ENCODE data around the gene TSPAN18.

The TSPAN18 gene

GRCh38 chr11:44931466-44931865, 204.7 kb downstream of the TSPAN18 start:
- DNase-seq, result no peak

- no peak for DNase-seq
Observed at GRCh38 chr11:44934110-44934509, 207.3 kb downstream of the TSPAN18 start.

- DNase-seq, result no peak
Observed at GRCh38 chr11:44934735-44935250, 208.0 kb downstream of the TSPAN18 start.

- peak; percentile 76 for DNase-seq
Observed at GRCh38 chr11:44936525-44936924, 209.8 kb downstream of the TSPAN18 start.

GRCh38 chr11:44936951-44937543, 210.3 kb downstream of the TSPAN18 start:
- DNase-seq, result no peak

GRCh38 chr11:44938066-44938691, 211.4 kb downstream of the TSPAN18 start:
- DNase-seq, result no peak

- DNase-seq, result no peak
Observed at GRCh38 chr11:44939673-44940395, 213.1 kb downstream of the TSPAN18 start.

- DNase-seq, result no peak
Observed at GRCh38 chr11:44940404-44940803, 213.6 kb downstream of the TSPAN18 start.

- DNase-seq, result no peak
Observed at GRCh38 chr11:44940835-44941234, 214.1 kb downstream of the TSPAN18 start.

GRCh38 chr11:44941259-44942021, 214.7 kb downstream of the TSPAN18 start:
- no peak for DNase-seq

GRCh38 chr11:44942029-44942955, 215.5 kb downstream of the TSPAN18 start:
- DNase-seq, result no peak

- no peak for DNase-seq
Observed at GRCh38 chr11:44943118-44943517, 216.4 kb downstream of the TSPAN18 start.

- DNase-seq, result no peak
Observed at GRCh38 chr11:44943696-44944095, 216.9 kb downstream of the TSPAN18 start.

GRCh38 chr11:44944181-44944852, 217.6 kb downstream of the TSPAN18 start:
- no peak for DNase-seq

GRCh38 chr11:44944853-44945235, 218.1 kb downstream of the TSPAN18 start:
- no peak for DNase-seq

- DNase-seq, result no peak
Observed at GRCh38 chr11:44945666-44946065, 218.9 kb downstream of the TSPAN18 start.

- DNase-seq, result no peak
Observed at GRCh38 chr11:44946263-44946662, 219.5 kb downstream of the TSPAN18 start.

GRCh38 chr11:44947114-44947513, 220.4 kb downstream of the TSPAN18 start:
- DNase-seq, result no peak

GRCh38 chr11:44948155-44948554, 221.4 kb downstream of the TSPAN18 start:
- DNase-seq, result no peak

- no peak for DNase-seq
Observed at GRCh38 chr11:44949160-44950030, 222.6 kb downstream of the TSPAN18 start.

Measured in effector CD4-positive, alpha-beta T cell (primary cell).